Liver (tissue), 9 donors: Measurements from ENCODE around the gene OR7C1. TPM values are rescaled to one million over a fixed set of nuclear protein-coding genes. Genes with fewer than 3 reads are reported as not detected.

Experiments used
- DNase-seq: peaks from one replicate; pipeline ENCODE4 v3.0.0-alpha.2; 2017; ENCODE audit warnings: low spot score
- H3K27ac ChIP-seq, 2 donors: one replicate each; pipeline ENCODE4 v1.7.0; 2013; ENCODE audit warnings: inconsistent platforms in 2 of 2, low read length in 2 of 2, control low read depth in 1 of 2, low read depth in 1 of 2, mild to moderate bottlenecking in 1 of 2
- H3K27me3 ChIP-seq, 4 donors: one replicate each; pipeline versions ENCODE4 v1.6.1 to v1.7.0; 2013; ENCODE audit warnings: low read length in 3 of 4, inconsistent platforms in 1 of 4, mild to moderate bottlenecking in 1 of 4, moderate library complexity in 1 of 4; ENCODE audit not compliant: control insufficient read depth in 4 of 4, insufficient read depth in 4 of 4
- H3K36me3 ChIP-seq, 4 donors: one replicate each; pipeline versions ENCODE4 v1.6.1 to v1.7.0; 2013; ENCODE audit warnings: low read length in 3 of 4, mild to moderate bottlenecking in 3 of 4, low read depth in 1 of 4, moderate library complexity in 1 of 4; ENCODE audit not compliant: control insufficient read depth in 4 of 4, insufficient read depth in 3 of 4
- H3K4me1 ChIP-seq, 4 donors: one replicate each; pipeline versions ENCODE4 v1.6.1 to v1.7.0; 2013; ENCODE audit warnings: low read length in 3 of 4, mild to moderate bottlenecking in 3 of 4, moderate library complexity in 1 of 4; ENCODE audit not compliant: control insufficient read depth in 4 of 4, insufficient read depth in 4 of 4
- H3K4me3 ChIP-seq, 3 donors: one replicate each; pipeline versions ENCODE4 v1.6.1 to v1.7.0; 2013; ENCODE audit warnings: low read length in 3 of 3, control low read depth in 1 of 3, low read depth in 1 of 3, mild to moderate bottlenecking in 1 of 3
- H3K9ac ChIP-seq, 2 donors: one replicate each; pipeline ENCODE4 v1.7.0; 2013; ENCODE audit warnings: low read length in 2 of 2, mild to moderate bottlenecking in 2 of 2, moderate library complexity in 2 of 2, control low read depth in 1 of 2, low read depth in 1 of 2
- H3K9me3 ChIP-seq, 4 donors: one replicate each; pipeline versions ENCODE4 v1.6.1 to v1.7.0; 2013; ENCODE audit warnings: low read length in 3 of 4; ENCODE audit not compliant: control insufficient read depth in 4 of 4
- ATF3 ChIP-seq: IDR thresholded peaks from 2 replicates; pipeline ENCODE4 v1.6.1; 2016; ENCODE audit warnings: antibody characterized with exemption
- CTCF ChIP-seq: fragments of 150-350 bp; IDR thresholded peaks from 2 replicates; pipeline ENCODE4 v1.5.1; 2017; ENCODE audit warnings: improper control_type of control experiment, low read depth, low read length; ENCODE audit not compliant: missing input control
- EGR1 ChIP-seq, 2 donors: IDR thresholded peaks; 2 replicates each; pipeline ENCODE4 v1.6.1; 2016 to 2018; ENCODE audit warnings: antibody characterized with exemption in 2 of 2, low read depth in 2 of 2
- FOXA1 ChIP-seq: IDR thresholded peaks from 2 replicates; pipeline ENCODE4 v1.6.1; 2016; ENCODE audit warnings: antibody characterized with exemption
- FOXA2 ChIP-seq: IDR thresholded peaks from 2 replicates; pipeline ENCODE4 v1.6.1; 2016; ENCODE audit warnings: antibody characterized with exemption
- GABPA ChIP-seq, 2 donors: IDR thresholded peaks in 1 of 2; conservative IDR thresholded peaks in 1 of 2; 2 replicates each; pipeline ENCODE4 v1.6.1; 2016; ENCODE audit warnings: antibody characterized with exemption in 2 of 2, mild to moderate bottlenecking in 1 of 2, moderate library complexity in 1 of 2
- HNF4A ChIP-seq, 2 donors: conservative IDR thresholded peaks; 2 replicates each; pipeline ENCODE4 v1.6.1; 2016; ENCODE audit warnings: antibody characterized with exemption in 2 of 2, mild to moderate bottlenecking in 2 of 2
- HNF4G ChIP-seq: IDR thresholded peaks from 2 replicates; pipeline ENCODE4 v1.6.1; 2016; ENCODE audit warnings: antibody characterized with exemption
- JUND ChIP-seq, 2 donors: IDR thresholded peaks; 2 replicates each; pipeline ENCODE4 v1.6.1; 2016; ENCODE audit warnings: antibody characterized with exemption in 2 of 2
- MAX ChIP-seq: IDR thresholded peaks from 2 replicates; pipeline ENCODE4 v1.6.1; 2016; ENCODE audit warnings: antibody characterized with exemption
- NR2F2 ChIP-seq: IDR thresholded peaks from 2 replicates; pipeline ENCODE4 v1.6.1; 2016; ENCODE audit warnings: antibody characterized with exemption
- RAD21 ChIP-seq, 2 donors: IDR thresholded peaks; 2 replicates each; pipeline ENCODE4 v1.6.1; 2016; ENCODE audit warnings: antibody characterized with exemption in 2 of 2, mild to moderate bottlenecking in 2 of 2
- REST ChIP-seq: IDR thresholded peaks from 2 replicates; pipeline ENCODE4 v1.6.1; 2016; ENCODE audit warnings: antibody characterized with exemption, mild to moderate bottlenecking
- RXRA ChIP-seq, 2 donors: IDR thresholded peaks; 2 replicates each; pipeline ENCODE4 v1.6.1; 2017 to 2018; ENCODE audit warnings: antibody characterized with exemption in 2 of 2, mild to moderate bottlenecking in 1 of 2
- TAF1 ChIP-seq: conservative IDR thresholded peaks from 2 replicates; pipeline ENCODE4 v1.6.1; 2016; ENCODE audit warnings: antibody characterized with exemption, mild to moderate bottlenecking
- YY1 ChIP-seq: IDR thresholded peaks from 2 replicates; pipeline ENCODE4 v1.6.1; 2016; ENCODE audit warnings: antibody characterized with exemption, mild to moderate bottlenecking
- ZBTB33 ChIP-seq: IDR thresholded peaks from 2 replicates; pipeline ENCODE4 v1.6.1; 2016; ENCODE audit warnings: antibody characterized with exemption
- WGBS: extraction: QIAGEN DNeasy Blood & Tissue Kit; methylation state at CpG from one replicate; pipeline ENCODE4 v1.1.7; 2013; 5-methylcytosine and 5-hydroxymethylcytosine counted together
- polyA plus RNA-seq, 2 donors: library from polyadenylated mRNA; stranded (reverse) in 1 of 2; unstranded in 1 of 2; fragments of 200-250 nt in 1 of 2; fragments of >200 nt in 1 of 2; fragmentation: Nextera tagmentation in 1 of 2; extraction: Ambion mirVana in 1 of 2; gene quantifications; one replicate each; pipeline versions ENCODE4 v1.2.1 to v1.2.3, GENCODE V29; 2013 to 2015
- total RNA-seq, 2 donors: library from RNA; depleted of rRNA; stranded (reverse); fragments of >200 nt; gene quantifications; one replicate each; pipeline ENCODE4 v1.2.3, GENCODE V29; 2014
- donor health status: healthy.
- donor health status: healthy.
- donor health status: healthy.
- donor health status: healthy.
- donor health status: healthy.

Gene OR7C1
- total and polyA plus RNA-seq, 4 donors = 0.06 to 0.14 TPM; not detected in 2

GRCh38 chr19:14762111-14762510, 72.9 kb downstream of the OR7C1 start:
- H3K4me3 ChIP-seq = no peak overlapping the region
- no peak for DNase-seq
- H3K36me3 ChIP-seq = no peaks in the 10 kb centered on the region
- 84% methylated on average over 2 of the region's 2 CpGs for WGBS
- no peak overlapping the region for H3K9ac ChIP-seq
- H3K27ac ChIP-seq = no peak overlapping the region
- H3K27me3 ChIP-seq = peaks cover 0 to 2% (median 0%) of the 10 kb centered on the region in 4 donors
- no peaks in the 10 kb centered on the region for H3K9me3 ChIP-seq
- no peaks in the 10 kb centered on the region for H3K4me1 ChIP-seq
- TF ChIP-seq ZBTB33 (no peak), GABPA (IDR thresholded peaks at IDR 0.05 in 1 of 2, conservative IDR thresholded peaks at IDR 0.05 in 1 of 2) (no peak), HNF4A (conservative IDR thresholded peaks at IDR 0.05) (no peak), EGR1 (IDR thresholded peaks at IDR 0.05; ENCODE audit: low read depth in 2 of 2) (no peak), HNF4G (no peak), MAX (no peak), REST (no peak), NR2F2 (no peak), FOXA1 (no peak), RAD21 (IDR thresholded peaks at IDR 0.05) (no peak), ATF3 (no peak), YY1 (no peak), FOXA2 (no peak), CTCF (no peak), RXRA (IDR thresholded peaks at IDR 0.05) (no peak), TAF1 (no peak), JUND (IDR thresholded peaks at IDR 0.05) (no peak)

GRCh38 chr19:14761607-14762006, 73.4 kb downstream of the OR7C1 start:
- Histone ChIP-seq H3K9me3 (no peaks in the 10 kb centered on the region), H3K27ac (no peak overlapping the region), H3K4me1 (no peaks in the 10 kb centered on the region), H3K4me3 (no peak overlapping the region), H3K36me3 (no peaks in the 10 kb centered on the region), H3K27me3 (peaks cover 0 to 2% (median 0%) of the 10 kb centered on the region in 4 donors), H3K9ac (no peak overlapping the region)
- WGBS = 57% methylated on average over 5 of the region's 5 CpGs
- TF ChIP-seq GABPA (IDR thresholded peaks at IDR 0.05 in 1 of 2, conservative IDR thresholded peaks at IDR 0.05 in 1 of 2) (no peak), FOXA1 (no peak), MAX (no peak), HNF4A (conservative IDR thresholded peaks at IDR 0.05) (no peak), FOXA2 (no peak), TAF1 (no peak), YY1 (no peak)
- no peak for DNase-seq
